Epidermal melanocyte (primary cell): ENCODE measurements around the gene CABLES2.
"Not testable (repeated sequence)": the region's sequence is repeated elsewhere in the genome, so short reads cannot be mapped to it uniquely, and the experiment has no call there.

Experiments
- DNase-seq: peaks from one replicate; pipeline ENCODE4 v3.0.0; 2011; ENCODE audit warnings: low spot score; ENCODE audit not compliant: insufficient read length

Gene CABLES2

DNA sequence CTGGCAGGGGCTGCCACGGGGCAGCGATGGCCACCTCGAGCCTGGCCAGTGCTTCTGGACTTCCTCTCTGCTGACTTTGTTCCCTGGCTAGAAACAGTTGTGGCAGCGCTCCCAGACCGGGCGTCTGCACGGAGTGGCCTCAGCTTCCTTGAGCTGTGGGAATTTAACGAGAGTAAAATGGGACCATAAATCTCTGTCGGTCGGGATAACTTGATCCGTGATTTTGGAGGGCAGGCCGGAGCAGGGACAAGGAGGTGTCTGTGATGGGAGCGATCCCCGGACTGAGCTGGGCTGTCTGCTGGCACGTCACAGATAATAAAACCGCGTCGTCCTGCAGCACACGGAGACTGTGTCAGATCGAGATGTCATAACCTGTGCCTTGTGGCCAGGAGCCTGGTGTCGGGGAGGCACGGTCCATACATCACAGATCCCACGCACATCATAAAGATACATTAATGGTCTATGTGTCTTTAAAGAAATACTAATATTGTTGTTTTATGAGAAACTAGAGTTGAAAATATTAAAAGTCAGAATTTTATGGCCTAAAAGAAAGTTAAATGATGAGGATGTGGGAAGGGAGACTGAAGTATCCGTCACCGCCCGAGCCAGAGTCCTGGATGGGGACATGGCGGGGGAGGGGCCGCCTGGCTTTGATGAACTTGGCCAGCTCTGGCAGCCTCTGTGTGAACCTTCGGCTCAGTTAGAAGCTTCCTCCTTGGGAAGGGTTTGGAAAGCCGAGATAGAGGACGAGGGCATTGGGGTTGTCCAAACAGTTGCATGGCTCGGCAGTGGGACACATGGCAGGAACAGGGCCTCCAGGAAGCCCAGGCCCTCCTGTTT is 26.8 kb upstream of the CABLES2 start:
- no peak for DNase-seq

DNA sequence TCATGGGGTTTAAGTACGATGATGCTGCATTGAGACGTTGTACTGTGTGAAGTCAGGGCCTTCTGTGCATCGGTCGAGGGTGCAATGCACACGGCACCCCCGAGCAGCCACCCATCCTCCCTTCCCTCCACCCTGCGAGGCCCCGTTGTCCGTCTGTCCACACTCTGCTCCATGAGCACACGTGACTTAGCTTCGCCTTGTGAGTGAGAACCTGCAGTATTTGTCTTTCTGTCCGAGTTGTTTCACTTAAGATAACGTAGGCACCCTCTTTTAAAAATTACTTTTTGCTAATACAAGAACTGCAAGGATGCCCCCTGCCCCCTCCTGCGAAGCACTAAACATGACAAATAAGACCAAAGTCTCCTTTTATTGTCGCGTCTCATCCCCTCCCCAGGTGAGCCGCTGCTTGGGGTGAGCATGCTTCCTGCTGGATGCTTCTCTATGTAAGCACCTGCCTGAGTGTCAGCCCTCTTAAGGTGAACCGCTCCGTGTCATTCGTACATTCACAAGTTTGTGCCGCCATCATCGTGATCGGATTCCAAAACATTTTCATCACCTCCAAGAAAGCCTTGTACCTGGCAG is 23.9 kb upstream of the CABLES2 start:
- no peak for DNase-seq

DNA sequence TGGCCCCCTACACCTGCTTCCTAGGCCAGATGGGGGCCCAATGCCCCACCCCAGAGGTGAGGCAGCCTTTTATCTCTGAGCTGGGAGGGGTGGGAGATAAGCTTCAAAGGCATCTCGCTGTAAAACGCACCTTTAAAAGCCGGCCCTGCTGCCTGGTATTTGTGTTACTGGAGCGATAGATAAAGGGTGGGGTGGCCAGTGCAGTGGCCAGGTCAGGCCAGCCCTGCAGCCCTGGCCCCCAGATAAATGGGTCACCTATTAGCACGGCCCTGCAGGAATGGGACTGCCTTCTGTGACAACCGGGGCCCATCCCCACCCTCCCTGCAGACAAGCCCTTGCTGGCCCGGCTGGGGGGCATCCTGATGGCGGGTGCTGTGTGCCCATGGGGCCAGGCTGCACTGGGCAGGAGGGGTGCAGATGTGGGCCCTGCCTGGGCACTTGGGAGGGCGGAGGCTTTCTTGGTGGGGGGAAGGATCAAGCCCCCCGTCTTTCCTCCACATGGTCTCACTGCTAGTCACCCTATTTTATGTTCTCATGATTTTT is 23.3 kb upstream of the CABLES2 start:
- no peak for DNase-seq

DNA sequence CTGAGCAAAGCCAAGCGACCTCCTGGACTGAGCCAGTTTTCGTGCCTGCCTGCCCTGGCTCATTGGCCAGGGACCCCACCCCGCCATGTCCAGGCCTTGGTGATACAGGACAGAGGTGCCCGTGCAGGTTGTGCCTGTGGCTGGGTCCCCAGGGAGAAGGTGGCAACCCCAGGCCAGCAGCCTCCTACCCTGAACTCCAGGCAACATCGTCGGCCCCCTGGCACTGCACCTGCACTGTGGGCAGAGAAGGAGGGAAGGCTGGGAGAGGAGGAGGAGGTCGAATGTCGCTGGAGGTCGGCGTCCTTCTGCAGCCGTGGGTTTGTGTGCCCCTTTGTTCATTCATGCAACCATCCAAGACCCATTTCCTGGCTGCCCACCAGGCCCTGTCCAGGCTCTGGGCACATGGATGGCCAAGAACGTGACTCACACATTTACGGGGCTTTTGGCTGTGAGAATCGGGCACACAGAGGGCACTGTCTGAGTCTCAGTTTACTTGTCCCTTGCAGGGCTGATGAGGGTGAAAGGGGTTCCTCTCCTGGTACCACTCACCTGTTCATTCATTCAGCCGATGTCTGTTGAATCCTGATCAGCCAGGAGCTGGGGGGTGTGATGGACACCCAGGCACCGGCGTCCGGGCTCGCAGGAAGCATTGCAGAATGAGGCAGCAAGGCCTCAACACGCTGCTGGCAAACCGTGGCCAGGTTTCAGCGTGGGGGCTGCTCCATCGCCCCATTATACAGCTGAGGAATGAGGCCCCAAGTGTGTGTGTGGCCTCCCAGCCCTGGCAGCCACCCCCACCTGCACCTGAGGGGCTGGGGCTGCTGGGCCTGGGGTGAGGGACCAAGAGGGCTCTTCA is 22.6 kb upstream of the CABLES2 start:
- DNase-seq: no peak

DNA sequence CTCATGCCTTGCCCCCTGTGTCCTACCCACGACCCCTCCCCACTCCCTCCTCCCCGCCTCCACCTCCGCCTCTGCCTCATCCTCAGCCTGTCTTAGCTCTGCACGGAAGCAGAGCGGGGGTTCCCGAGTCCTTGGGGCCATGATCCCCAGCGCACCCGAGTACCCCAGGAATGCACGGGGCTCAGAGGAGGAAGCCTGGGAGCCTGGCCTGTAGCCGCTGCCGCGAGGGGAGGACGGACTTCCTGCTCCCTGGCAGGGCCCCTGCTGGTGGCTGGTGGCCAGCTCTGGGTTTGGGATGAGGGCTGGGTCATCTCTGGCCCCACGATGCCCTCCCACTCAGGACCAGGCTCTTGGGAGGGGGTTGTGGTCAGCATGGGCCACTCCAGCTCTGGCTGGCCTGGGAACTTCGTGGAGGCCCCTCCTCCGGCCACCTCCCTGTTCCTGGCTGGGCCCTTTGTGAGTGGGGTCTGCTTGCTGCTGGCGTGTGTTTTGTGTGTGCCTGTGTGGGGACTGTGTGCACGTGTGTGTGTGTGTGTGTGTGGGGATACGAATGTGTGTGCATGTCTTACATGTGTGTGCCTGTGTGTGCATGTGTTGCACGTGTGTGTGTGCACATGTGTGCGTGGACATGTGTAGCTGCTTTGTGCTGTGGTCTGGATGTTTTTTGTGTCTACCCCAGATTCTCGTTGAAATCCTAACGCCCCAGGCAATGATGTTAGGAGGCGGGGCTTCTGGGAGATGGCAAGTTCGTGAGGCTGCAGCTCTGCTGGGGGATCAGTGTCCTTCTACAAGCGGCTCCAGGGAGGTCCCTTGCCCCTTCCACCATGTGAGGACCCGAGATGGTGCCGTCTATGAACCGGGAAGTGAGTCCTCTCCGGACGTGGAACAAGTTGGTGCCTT is 21.6 kb upstream of the CABLES2 start:
- no peak for DNase-seq

DNA sequence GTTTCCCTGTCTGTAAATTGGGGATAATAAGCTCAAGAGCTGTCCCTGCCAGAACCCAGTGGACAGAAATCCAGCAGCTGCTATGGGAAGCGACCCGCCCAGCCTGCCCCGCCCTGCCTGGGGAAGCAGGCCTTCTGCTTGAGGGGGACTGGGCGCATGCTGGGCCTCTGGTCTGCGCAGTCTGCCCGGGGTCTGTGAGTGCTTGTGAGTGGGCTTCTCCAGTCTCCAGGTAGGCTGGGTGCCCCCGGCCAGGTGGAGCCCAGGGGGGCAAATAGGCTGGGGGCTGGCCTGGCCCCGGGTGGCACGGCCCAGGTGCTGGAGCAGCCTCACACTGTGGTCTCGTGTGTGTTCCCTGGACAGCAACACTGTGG is 20.9 kb upstream of the CABLES2 start:
- no peak for DNase-seq

DNA sequence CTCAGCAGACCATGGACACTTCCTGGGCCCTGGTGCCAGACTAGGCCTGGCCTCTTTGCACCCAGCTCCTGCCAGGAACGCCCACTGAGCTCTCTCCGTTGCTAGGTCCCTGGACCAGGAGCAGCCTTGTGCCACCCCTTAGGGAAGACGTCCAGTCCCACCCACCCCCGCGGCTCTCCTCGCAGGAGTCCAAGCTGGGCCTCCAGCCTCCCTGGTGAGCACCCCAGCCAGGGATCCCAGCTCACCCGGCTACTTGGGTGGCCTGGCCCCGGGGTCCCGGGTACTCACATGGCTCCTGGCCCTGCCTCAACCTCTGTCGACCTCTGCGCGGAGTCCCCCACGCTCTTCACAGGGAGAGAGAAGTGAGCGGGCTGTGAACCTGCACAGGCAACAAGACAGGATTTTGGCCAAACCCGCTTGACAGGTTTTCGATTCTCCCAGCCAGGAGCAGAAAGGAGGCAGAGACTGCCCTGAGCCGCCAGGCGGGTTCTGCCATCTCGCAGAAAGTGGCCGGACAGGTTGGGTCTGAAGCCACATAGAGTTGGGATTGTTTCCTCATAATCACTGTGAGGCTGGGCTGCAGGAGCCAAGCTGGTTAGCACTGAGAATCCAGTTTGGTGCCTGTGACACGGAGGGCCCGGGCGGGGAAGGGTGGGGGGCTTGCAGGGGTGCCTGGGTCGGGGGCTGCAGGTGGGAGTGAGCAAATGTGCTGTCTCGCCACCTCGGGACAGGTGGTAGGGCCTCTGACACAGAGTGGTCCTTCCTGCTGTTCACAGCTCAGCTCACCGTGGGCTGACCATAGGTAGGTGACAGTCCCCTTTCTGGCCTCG is 20.3 kb upstream of the CABLES2 start, which contains the start of gene RBBP8NL:
Gene RBBP8NL, minus strand, starts transcription at position 368 of the 830 bp plus-strand sequence. CDS start 7,892 bp downstream, outside the sequence.
- no peak for DNase-seq

DNA sequence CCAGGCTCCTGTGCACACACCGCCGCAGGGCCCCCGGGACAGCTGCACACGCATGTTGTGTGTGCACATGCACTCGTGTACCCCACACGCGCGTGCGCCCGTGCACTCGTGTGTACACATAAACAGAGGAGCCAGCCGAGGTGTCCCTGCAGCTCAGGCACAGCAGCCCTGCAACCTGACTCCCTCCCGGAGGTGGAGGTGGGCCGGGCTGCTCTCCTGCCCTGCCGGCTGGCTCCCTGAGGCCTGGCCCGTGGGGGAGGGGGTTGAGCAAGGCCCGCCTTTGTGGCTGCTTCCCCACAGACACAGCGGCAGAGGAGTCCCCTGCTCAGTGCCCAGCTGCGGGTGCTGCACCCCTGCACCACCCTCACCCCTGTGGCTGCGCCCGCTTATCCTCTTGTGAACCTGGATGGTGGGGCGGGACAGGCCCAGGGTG is 19.6 kb upstream of the CABLES2 start:
- no peak for DNase-seq

DNA sequence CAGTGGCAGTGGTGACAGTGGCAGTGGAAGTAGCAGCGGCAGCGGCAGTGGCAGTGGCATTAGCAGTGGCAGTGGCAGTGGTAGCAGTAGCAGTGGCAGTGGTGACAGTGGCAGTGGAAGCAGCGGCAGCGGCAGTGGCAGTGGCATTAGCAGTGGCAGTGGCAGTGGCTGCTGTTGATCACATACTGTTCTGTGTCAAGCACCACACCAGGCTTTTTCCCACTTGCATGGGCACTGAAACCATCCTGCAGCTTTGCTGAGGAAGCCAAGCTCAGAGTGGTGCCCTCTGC is 18.9 kb upstream of the CABLES2 start:
- not testable (repeated sequence) for DNase-seq

DNA sequence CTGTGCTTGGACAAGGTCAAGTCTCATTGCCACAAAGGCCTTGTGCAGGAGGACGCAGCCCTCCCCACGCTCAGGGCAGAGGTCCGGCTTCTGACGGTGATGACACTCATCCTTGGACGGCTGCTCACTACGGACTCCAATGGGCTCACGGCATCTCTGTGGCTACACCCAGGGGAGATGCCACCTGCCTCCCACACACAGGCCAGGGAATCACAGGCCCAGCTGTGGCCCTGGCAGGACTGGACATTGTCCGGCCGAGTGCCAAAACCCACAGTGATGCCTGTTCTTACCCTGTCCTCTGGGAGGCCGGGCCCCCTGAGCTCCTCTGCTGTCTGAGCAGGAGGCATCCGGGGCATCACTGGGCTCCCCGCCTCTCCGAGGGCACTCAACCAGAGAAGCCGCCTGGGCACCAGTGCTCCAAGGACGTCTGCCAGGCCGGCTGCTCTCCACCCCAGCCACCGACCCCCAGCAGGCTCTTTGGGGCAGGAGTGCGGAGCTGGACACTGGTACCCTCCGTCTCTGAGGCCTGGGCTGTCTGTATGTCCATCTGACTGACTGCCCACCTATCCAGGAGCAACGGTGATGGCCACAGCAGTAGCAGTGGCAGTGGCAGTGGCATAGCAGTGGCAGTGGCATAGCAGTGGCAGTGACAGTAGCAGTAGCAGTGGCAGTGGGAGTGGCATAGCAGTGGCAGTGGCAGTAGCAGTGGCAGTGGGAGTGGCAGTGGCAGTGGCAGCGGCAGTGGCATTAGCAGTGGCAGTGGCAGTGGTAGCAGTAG is 18.4 kb upstream of the CABLES2 start:
- DNase-seq: no peak

DNA sequence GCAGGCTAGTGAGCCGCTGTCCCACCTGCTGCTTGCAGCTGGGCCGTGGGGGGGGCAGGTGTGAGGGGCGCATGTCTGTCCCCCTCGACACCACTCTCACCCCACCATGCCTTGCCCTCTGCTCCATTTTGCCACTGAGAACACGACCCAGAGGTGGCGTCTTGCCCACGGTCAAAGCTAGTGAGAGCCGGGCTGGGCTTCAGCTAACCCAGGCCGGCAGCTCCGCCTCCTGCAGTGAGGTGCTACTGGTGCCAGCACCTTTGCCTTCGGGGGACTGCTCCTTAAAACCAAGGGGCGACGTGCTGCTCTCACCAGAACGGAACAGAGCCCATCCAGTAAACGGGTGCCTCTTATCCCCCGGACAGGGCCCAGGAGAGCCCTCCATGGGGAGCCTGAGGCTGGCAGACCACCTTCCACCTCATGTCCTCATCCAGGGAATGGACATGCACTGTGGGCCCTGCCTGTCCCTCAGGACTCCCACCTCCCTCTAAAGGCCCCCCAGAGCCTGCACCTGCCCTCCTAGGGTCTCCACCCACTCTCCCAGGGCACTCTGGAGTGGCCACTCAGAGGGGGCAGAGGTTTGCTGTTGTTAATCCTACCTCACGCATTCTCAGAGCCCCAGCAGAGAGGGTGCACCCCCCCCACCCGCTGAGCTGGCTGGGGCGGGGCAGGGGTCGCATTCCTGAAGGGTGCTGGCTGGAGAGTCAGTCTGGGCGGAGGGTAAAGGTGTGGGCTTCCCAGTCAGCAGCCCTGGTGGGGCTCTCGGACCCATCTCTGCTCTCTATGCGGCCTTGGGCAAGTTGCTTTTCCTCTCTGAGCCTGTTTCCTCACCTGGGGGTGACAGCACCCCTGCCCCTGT is 17.4 kb upstream of the CABLES2 start:
- DNase-seq: no peak

DNA sequence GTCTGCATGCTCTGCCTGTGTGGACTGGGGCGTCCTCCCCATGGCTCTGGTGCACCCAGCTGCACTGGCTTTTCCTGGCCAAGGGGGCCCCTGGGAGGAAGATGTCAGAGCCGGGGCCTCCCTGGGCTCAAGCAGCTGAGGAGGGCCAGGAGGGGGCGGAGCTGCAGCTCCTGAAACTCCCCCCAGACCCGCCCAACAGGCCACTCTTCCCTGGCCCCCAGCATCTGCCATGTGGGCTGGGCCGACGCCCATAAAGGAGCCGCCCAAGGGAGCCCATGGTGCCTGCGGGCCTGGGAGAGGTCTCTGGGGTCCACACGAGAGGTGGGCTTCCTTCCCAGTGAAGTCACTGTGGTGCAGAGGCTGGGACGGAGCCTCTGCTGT is 16.2 kb upstream of the CABLES2 start:
- no peak for DNase-seq

DNA sequence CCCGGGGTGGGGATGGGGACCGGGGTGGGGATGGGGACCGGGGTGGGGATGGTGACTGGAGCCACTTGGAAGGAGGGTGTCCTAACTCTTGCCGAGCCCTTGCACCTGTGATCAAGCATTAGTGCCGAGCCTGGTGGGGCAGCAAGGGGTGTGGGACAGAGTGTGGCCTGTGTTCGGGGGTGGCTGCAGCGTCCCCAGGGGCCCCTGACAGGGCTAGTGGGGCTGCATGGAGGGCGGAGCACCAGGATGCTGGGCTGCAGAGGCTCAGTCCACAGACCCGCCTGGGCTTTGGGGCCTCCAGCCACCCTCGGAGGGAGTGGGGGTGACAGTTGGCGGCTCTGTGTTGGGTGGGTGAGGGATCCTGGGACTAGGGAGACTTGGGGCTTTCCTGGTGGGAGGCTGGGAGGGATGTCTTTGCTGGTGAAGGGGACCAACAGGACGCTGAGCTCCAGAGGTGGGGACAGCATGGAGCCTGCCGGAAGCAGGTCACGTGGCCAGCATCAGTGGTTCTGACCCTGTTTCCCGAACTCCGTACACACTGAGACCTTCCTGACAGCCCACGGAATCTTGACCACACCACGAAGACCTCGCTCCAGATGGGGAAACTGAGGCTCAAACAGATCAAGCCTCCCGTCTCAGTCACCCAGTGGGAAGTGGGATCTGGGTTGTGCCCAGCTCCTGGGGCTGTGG is 15.7 kb upstream of the CABLES2 start:
- DNase-seq: no peak

DNA sequence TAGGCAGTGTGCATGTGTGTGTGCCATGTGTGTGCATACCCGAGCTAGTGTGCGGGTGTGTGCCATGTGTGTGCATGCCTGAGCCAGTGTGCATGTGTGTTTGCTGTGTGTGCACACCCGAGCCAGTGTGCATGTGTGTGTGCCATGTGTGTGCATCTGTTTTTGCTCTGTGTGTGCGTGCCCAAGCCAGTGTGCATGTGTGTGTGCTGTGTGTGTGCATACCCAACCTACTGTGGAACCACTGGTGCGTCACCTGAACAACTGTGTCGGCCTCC is 14.6 kb upstream of the CABLES2 start:
- DNase-seq: no peak

DNA sequence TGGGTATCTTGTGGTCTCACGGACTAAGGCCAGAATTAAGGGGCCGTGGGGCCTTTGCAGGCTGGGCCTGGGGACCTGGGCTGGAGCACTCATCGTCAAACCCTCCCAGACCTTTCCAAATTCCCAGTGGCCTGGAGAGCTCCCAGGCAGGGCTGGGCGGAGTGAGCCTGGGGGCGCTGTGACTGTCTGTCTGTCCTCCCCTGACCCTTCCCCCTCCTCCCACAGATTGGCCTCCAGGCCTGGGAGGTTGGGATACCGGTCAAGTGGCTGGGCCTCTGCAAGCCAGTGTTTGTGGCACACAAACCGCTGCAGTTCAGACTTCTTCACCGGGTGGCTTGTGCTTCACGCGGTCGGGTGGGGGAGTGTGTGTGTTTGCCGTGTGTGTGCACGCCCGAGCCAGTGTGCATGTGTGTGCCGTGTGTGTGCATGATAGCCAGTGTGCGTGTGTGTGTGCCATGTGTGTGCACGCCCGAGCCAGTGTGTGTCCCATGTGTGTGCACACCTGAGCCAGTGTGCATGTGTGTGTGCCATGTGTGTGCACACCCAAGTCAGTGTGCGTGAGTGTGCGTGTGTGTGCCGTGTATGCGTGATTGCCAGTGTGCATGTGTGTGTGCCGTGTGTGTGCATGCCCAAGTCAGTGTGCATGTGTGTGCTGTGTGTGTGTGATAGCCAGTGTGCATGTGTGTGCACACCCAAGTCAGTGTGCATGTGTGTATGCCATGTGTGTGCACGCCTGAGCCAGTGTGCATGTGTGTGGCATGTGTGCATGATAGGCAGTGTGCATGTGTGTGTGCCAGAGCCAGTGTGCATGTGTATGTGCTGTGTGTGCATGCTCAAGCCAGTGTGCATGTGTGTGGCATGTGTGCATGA is 14.0 kb upstream of the CABLES2 start:
- DNase-seq: no peak

DNA sequence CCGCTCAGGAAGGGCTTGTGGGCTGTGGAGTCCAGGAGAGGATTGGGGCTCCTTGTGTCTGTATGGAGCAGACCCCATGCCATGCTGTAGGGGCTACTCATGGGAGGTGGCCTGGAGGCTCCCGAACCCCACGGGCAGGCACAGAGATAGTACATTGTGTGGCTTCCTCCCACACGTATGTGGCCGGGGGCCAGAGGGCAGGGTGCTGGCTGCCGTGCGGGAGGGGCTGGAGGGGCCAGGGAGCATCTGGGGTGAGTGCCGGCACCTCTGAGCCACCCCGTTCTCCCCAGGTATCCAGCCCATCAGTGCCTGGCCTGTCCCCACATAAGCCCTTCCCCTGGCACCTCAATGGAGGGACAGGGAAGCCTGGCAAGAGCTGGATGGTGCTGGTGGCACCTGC is 12.7 kb upstream of the CABLES2 start:
- no peak for DNase-seq
